Caco-2 (cell line): ENCODE measurements around the gene FOLR2. TPM values are rescaled to one million over a fixed set of nuclear protein-coding genes. Genes with fewer than 3 reads are reported as not detected.

Experiments
- BruUV-seq: library from RNA; stranded (reverse); fragments of 400-500 nt; replicated peaks from 2 replicates; lab custom pipeline; 2021; lab: Mats Ljungman, UMichigan
- CTCF ChIA-PET: fragments of 300-600 bp; sonication (Branson Sonifier 250); formaldehyde crosslinking; loops from one replicate; lab custom pipeline; 2022; ENCODE audit warnings: antibody characterized with exemption; lab: Charles Lee
- POLR2A ChIA-PET: fragments of 300-600 bp; sonication (Branson Sonifier 250); formaldehyde crosslinking; loops from one replicate; lab custom pipeline; 2022; ENCODE audit warnings: antibody characterized with exemption; lab: Charles Lee
- DNase-seq, 2 experiments: peaks; one replicate each; pipeline versions ENCODE4 v3.0.0 to v3.0.0-alpha.2; 2020 to 2022
- H3K27me3 ChIP-seq: replicated peaks from 2 replicates; pipeline ENCODE4 v1.6.0; 2011; ENCODE audit warnings: low read length; ENCODE audit not compliant: control insufficient read depth, insufficient read depth
- H3K36me3 ChIP-seq: 2 replicates; pipeline ENCODE4 v1.5.1; 2011; ENCODE audit warnings: low read length; ENCODE audit not compliant: control insufficient read depth, insufficient read depth
- H3K4me1 ChIP-seq: fragments of 250-450 bp; sonication (Bioruptor Pico); 2 replicates; pipeline ENCODE4 v1.5.1; 2020; ENCODE audit warnings: mild to moderate bottlenecking
- H3K4me3 ChIP-seq: 2 replicates; pipeline ENCODE4 v1.5.1; 2011; ENCODE audit warnings: low read depth, mild to moderate bottlenecking, control low read depth, low read length
- H3K9me3 ChIP-seq: fragments of 250-450 bp; sonication (Bioruptor Pico); 2 replicates; pipeline ENCODE4 v1.5.1; 2020; ENCODE audit warnings: mild to moderate bottlenecking, moderate library complexity
- H3K27ac Mint-ChIP-seq: one replicate; pipeline ENCODE4 v1.8.0; 2022; ENCODE audit warnings: mixed read lengths; ENCODE audit not compliant: unreplicated experiment
- H3K27me3 Mint-ChIP-seq: one replicate; pipeline ENCODE4 v1.8.0; 2022; ENCODE audit warnings: mixed read lengths; ENCODE audit not compliant: insufficient read depth, unreplicated experiment
- H3K36me3 Mint-ChIP-seq: one replicate; pipeline ENCODE4 v1.8.0; 2022; ENCODE audit warnings: mild to moderate bottlenecking, mixed read lengths; ENCODE audit not compliant: insufficient read depth, unreplicated experiment
- H3K4me1 Mint-ChIP-seq: one replicate; pipeline ENCODE4 v1.8.0; 2022; ENCODE audit warnings: low read depth, mixed read lengths; ENCODE audit not compliant: unreplicated experiment
- H3K4me3 Mint-ChIP-seq: one replicate; pipeline ENCODE4 v1.8.0; 2022; ENCODE audit warnings: mild to moderate bottlenecking, moderate library complexity, mixed read lengths; ENCODE audit not compliant: unreplicated experiment
- H3K9me3 Mint-ChIP-seq: one replicate; pipeline ENCODE4 v1.8.0; 2022; ENCODE audit warnings: mixed read lengths; ENCODE audit not compliant: unreplicated experiment
- CTCF ChIP-seq, 2 experiments: fragments of 200-600 bp in 1 of 2; IDR thresholded peaks; 1 replicate in 1 of 2; 2 replicates in 1 of 2; pipeline versions ENCODE4 v1.5.1 to v1.8.0; 2011 to 2022; ENCODE audit warnings: antibody characterized with exemption in 1 of 2, control low read depth in 1 of 2, inconsistent platforms in 1 of 2, low read depth in 1 of 2, low read length in 1 of 2, mild to moderate bottlenecking in 1 of 2, moderate library complexity in 1 of 2; ENCODE audit not compliant: insufficient read depth in 1 of 2, severe bottlenecking in 1 of 2, unreplicated experiment in 1 of 2
- intact Hi-C: fragments of 100-400 bp; cut with micrococcal nuclease; formaldehyde crosslinking; loops from one replicate; pipeline ENCODE4 v1.10.0; 2022; ENCODE audit not compliant: unreplicated experiment
- total RNA-seq: library from RNA; stranded (reverse); gene quantifications from 2 replicates; pipeline ENCODE4 v1.2.3, GENCODE V29; 2022

FOLR2 gene
- total RNA-seq, 1 experiment from 2014 or later: not detected

GRCh38 chr11:72225411-72225951 is 8.9 kb downstream of the FOLR2 start:
- Histone ChIP-seq H3K9me3 (no peaks in the 10 kb centered on the region), H3K4me3 (peak overlapping the region; percentile 79), H3K36me3 (peaks cover 12% of the 10 kb centered on the region), H3K27me3 (no peaks in the 10 kb centered on the region), H3K4me1 (peaks cover 28% of the 10 kb centered on the region)
- H3K27ac Mint-ChIP-seq: peak overlapping the region; percentile 94
- H3K9me3 Mint-ChIP-seq: no peaks in the 10 kb centered on the region
- H3K36me3 Mint-ChIP-seq: peaks cover 67% of the 10 kb centered on the region
- no peak for TF ChIP-seq CTCF (IDR thresholded peaks at IDR 0.05; ENCODE audit: insufficient read depth in 1 of 2, low read depth in 1 of 2, low read length in 1 of 2, severe bottlenecking in 1 of 2, unreplicated experiment in 1 of 2)
- intact Hi-C loops: no loop called here
- CTCF ChIA-PET: interaction anchor here (0.9 to 2.1 kb wide), 3 partner anchors 11 to 241 kb away, joined by 3 to 7 read pairs (median 5); no protein-coding TSS in a partner anchor
- no peaks in the 10 kb centered on the region for H3K27me3 Mint-ChIP-seq
- DNase-seq: peak; percentile 40 to 50
- BruUV-seq: no TSS peak
- peak overlapping the region; percentile 99 for H3K4me3 Mint-ChIP-seq
- peaks cover 19% of the 10 kb centered on the region for H3K4me1 Mint-ChIP-seq
- POLR2A ChIA-PET: interaction anchor here (0.5 to 1.0 kb wide), 2 partner anchors 16 to 21 kb away, joined by 3 read pairs; no protein-coding TSS in a partner anchor

GRCh38 chr11:72226701-72227100 is 10.1 kb downstream of the FOLR2 start:
- Mint-ChIP-seq H3K27ac (peak overlapping the region; percentile 16), H3K4me3 (peak overlapping the region; percentile 99)

More at GRCh38 chr11:72226701-72227100, 10.1 kb downstream of the FOLR2 start:
- peaks cover 15% of the 10 kb centered on the region for H3K36me3 ChIP-seq
- POLR2A ChIA-PET: no interaction called here
- intact Hi-C loops: no loop called here
- no peaks in the 10 kb centered on the region for H3K9me3 Mint-ChIP-seq
- peaks cover 79% of the 10 kb centered on the region for H3K36me3 Mint-ChIP-seq
- H3K9me3 ChIP-seq: no peaks in the 10 kb centered on the region
- peaks cover 19% of the 10 kb centered on the region for H3K4me1 Mint-ChIP-seq
- TF ChIP-seq CTCF (IDR thresholded peaks at IDR 0.05; ENCODE audit: insufficient read depth in 1 of 2, low read depth in 1 of 2, low read length in 1 of 2, severe bottlenecking in 1 of 2, unreplicated experiment in 1 of 2): no peak
- BruUV-seq: no TSS peak
- peaks cover 28% of the 10 kb centered on the region for H3K4me1 ChIP-seq
- no peak overlapping the region for H3K4me3 ChIP-seq
- CTCF ChIA-PET: interaction anchor here (2.1 kb wide), 1 partner anchor 204 kb away, joined by 7 read pairs; no protein-coding TSS in a partner anchor
- H3K27me3 Mint-ChIP-seq: no peaks in the 10 kb centered on the region
- no peaks in the 10 kb centered on the region for H3K27me3 ChIP-seq
- DNase-seq: peak in 1 of 2 experiments; percentile 38
